HUES64 (cell line): ENCODE results near the gene RABIF.
"Not testable (repeated sequence)": the region's sequence is repeated elsewhere in the genome, so short reads cannot be mapped to it uniquely, and the experiment has no call there.

Experiments
- H3K27ac ChIP-seq: 2 replicates; pipeline ENCODE4 v1.7.0; 2013; ENCODE audit warnings: low read depth, low read length, inconsistent platforms
- H3K27me3 ChIP-seq: 2 replicates; pipeline ENCODE4 v1.6.1; 2013; ENCODE audit warnings: mild to moderate bottlenecking, low read length; ENCODE audit not compliant: insufficient read depth
- H3K36me3 ChIP-seq: 2 replicates; pipeline ENCODE4 v1.6.1; 2013; ENCODE audit warnings: mild to moderate bottlenecking, low read length; ENCODE audit not compliant: insufficient read depth
- H3K4me1 ChIP-seq: 2 replicates; pipeline ENCODE4 v1.6.1; 2013; ENCODE audit warnings: mild to moderate bottlenecking, low read length, moderate library complexity; ENCODE audit not compliant: insufficient read depth
- H3K4me3 ChIP-seq: 2 replicates; pipeline ENCODE4 v1.5.1; 2013; ENCODE audit warnings: mild to moderate bottlenecking, low read length, moderate library complexity
- H3K9ac ChIP-seq: 2 replicates; pipeline ENCODE4 v1.6.1; 2013; ENCODE audit warnings: mild to moderate bottlenecking, low read depth, low read length
- H3K9me3 ChIP-seq: 2 replicates; pipeline ENCODE4 v1.6.1; 2013; ENCODE audit warnings: low read depth, low read length; ENCODE audit not compliant: insufficient read depth
- WGBS: fragments of 150-250, 120-280 bp; methylation state at CpG from one replicate; pipeline ENCODE4 v1.1.7; 2013; ENCODE audit warnings: missing lambda C conversion rate; 5-methylcytosine and 5-hydroxymethylcytosine counted together

The RABIF gene

GRCh38 chr1:202912476-202912875 is 23.5 kb upstream of the RABIF start:
- H3K9ac ChIP-seq, H3K9me3 ChIP-seq, H3K4me1 ChIP-seq, H3K4me3 ChIP-seq, H3K27ac ChIP-seq, H3K27me3 ChIP-seq: not testable (repeated sequence)
- WGBS, result 95% methylated on average over 4 of the region's 4 CpGs
- peaks cover 92% of the 10 kb centered on the region for H3K36me3 ChIP-seq

GRCh38 chr1:202909494-202909893 is 20.5 kb upstream of the RABIF start:
- Histone ChIP-seq H3K36me3 (peaks cover 81% of the 10 kb centered on the region), H3K27ac (no peak overlapping the region), H3K4me3 (no peak overlapping the region), H3K27me3 (no peaks in the 10 kb centered on the region), H3K9ac (no peak overlapping the region), H3K4me1 (no peaks in the 10 kb centered on the region), H3K9me3 (no peaks in the 10 kb centered on the region)
- 100% methylated on average over 1 of the region's 1 CpG for WGBS

GRCh38 chr1:202908998-202909397 is 20.0 kb upstream of the RABIF start:
- Histone ChIP-seq H3K4me3 (no peak overlapping the region), H3K36me3 (peaks cover 80% of the 10 kb centered on the region), H3K27ac (no peak overlapping the region), H3K27me3 (no peaks in the 10 kb centered on the region), H3K4me1 (no peaks in the 10 kb centered on the region), H3K9ac (no peak overlapping the region), H3K9me3 (no peaks in the 10 kb centered on the region)
- WGBS, result 97% methylated on average over 4 of the region's 6 CpGs

- H3K9ac ChIP-seq, result no peak overlapping the region
- no peaks in the 10 kb centered on the region for H3K4me1 ChIP-seq
- no peaks in the 10 kb centered on the region for H3K9me3 ChIP-seq
- no peak overlapping the region for H3K27ac ChIP-seq
- H3K4me3 ChIP-seq, result no peak overlapping the region
- peaks cover 61% of the 10 kb centered on the region for H3K36me3 ChIP-seq
- 59% methylated on average over 4 of the region's 4 CpGs for WGBS
- H3K27me3 ChIP-seq, result no peaks in the 10 kb centered on the region
These were observed 16.4 kb upstream of the RABIF start for GRCh38 chr1:202905331-202905730.

- not testable (repeated sequence) for H3K4me1 ChIP-seq, H3K27me3 ChIP-seq, H3K9ac ChIP-seq, H3K27ac ChIP-seq, H3K9me3 ChIP-seq, H3K4me3 ChIP-seq
- peaks cover 58% of the 10 kb centered on the region for H3K36me3 ChIP-seq
- WGBS, result 98% methylated on average over 5 of the region's 5 CpGs
These were observed 14.9 kb upstream of the RABIF start for GRCh38 chr1:202903808-202904207.

GRCh38 chr1:202901555-202901954 is 12.6 kb upstream of the RABIF start:
- no peak overlapping the region for H3K27ac ChIP-seq
- no peak overlapping the region for H3K9ac ChIP-seq
- no peaks in the 10 kb centered on the region for H3K9me3 ChIP-seq
- H3K27me3 ChIP-seq, result no peaks in the 10 kb centered on the region
- H3K4me1 ChIP-seq, result no peaks in the 10 kb centered on the region
- H3K4me3 ChIP-seq, result no peak overlapping the region
- peaks cover 53% of the 10 kb centered on the region for H3K36me3 ChIP-seq
- 98% methylated on average over 3 of the region's 4 CpGs for WGBS

- peaks cover 63% of the 10 kb centered on the region for H3K36me3 ChIP-seq
- no peaks in the 10 kb centered on the region for H3K9me3 ChIP-seq
- H3K27me3 ChIP-seq, result no peaks in the 10 kb centered on the region
- peaks cover 11% of the 10 kb centered on the region; the same call in 1 of the 2 replicates for H3K4me1 ChIP-seq
- WGBS, result 94% methylated on average over 7 of the region's 7 CpGs
- H3K27ac ChIP-seq, result no peak overlapping the region
- H3K9ac ChIP-seq, result no peak overlapping the region
- H3K4me3 ChIP-seq, result no peak overlapping the region
These were observed 3.6 kb upstream of the RABIF start for GRCh38 chr1:202892501-202892900.

GRCh38 chr1:202890392-202890791 is 1.4 kb upstream of the RABIF start:
- Histone ChIP-seq H3K9me3 (no peaks in the 10 kb centered on the region), H3K27me3 (no peaks in the 10 kb centered on the region), H3K4me1 (peaks cover 17% of the 10 kb centered on the region), H3K4me3 (no peak overlapping the region), H3K27ac (no peak overlapping the region), H3K36me3 (peaks cover 48% of the 10 kb centered on the region), H3K9ac (no peak overlapping the region)
- WGBS, result 91% methylated on average over 4 of the region's 4 CpGs

GRCh38 chr1:202888221-202888530 is 773 bp downstream of the RABIF start:
- 2% methylated on average over 9 of the region's 10 CpGs for WGBS
- Histone ChIP-seq H3K4me3 (peak overlapping the region; percentile 92), H3K9ac (peak overlapping the region; percentile 73), H3K9me3 (no peaks in the 10 kb centered on the region), H3K36me3 (peaks cover 25% of the 10 kb centered on the region), H3K27ac (peak overlapping the region; percentile 89), H3K4me1 (peaks cover 19% of the 10 kb centered on the region), H3K27me3 (no peaks in the 10 kb centered on the region)

- Histone ChIP-seq H3K9me3 (no peaks in the 10 kb centered on the region), H3K4me1 (peaks cover 8% of the 10 kb centered on the region), H3K27ac (no peak overlapping the region), H3K27me3 (no peaks in the 10 kb centered on the region), H3K4me3 (no peak overlapping the region), H3K36me3 (peaks cover 27% of the 10 kb centered on the region), H3K9ac (no peak overlapping the region)
- WGBS, result 92% methylated on average over 10 of the region's 10 CpGs
These were observed 7.9 kb downstream of the RABIF start for GRCh38 chr1:202880961-202881460.

- H3K9me3 ChIP-seq, result no peaks in the 10 kb centered on the region
- H3K27ac ChIP-seq, result no peak overlapping the region
- no peaks in the 10 kb centered on the region for H3K4me1 ChIP-seq
- H3K4me3 ChIP-seq, result no peak overlapping the region
- H3K27me3 ChIP-seq, result no peaks in the 10 kb centered on the region
- peaks cover 27% of the 10 kb centered on the region for H3K36me3 ChIP-seq
- H3K9ac ChIP-seq, result no peak overlapping the region
These were observed 8.9 kb downstream of the RABIF start for GRCh38 chr1:202880062-202880461.

GRCh38 chr1:202879128-202879527 is 9.8 kb downstream of the RABIF start:
- WGBS, result 90% methylated on average over 1 of the region's 1 CpG
- peaks cover 30% of the 10 kb centered on the region for H3K36me3 ChIP-seq
- H3K9me3 ChIP-seq, result no peaks in the 10 kb centered on the region
- H3K4me3 ChIP-seq, result no peak overlapping the region
- no peak overlapping the region for H3K9ac ChIP-seq
- no peaks in the 10 kb centered on the region for H3K27me3 ChIP-seq
- no peaks in the 10 kb centered on the region for H3K4me1 ChIP-seq
- no peak overlapping the region for H3K27ac ChIP-seq
